Lung microvascular endothelial cell (primary cell): ENCODE results near the gene RAB4B. TPM values are rescaled to one million over a fixed set of nuclear protein-coding genes. Genes with fewer than 3 reads are reported as not detected.

Experiments used
- total RNA-seq: library from RNA; depleted of rRNA; stranded (reverse); fragments of >200 nt; gene quantifications from 2 replicates; pipeline ENCODE4 v1.2.1, GENCODE V29; 2014

RAB4B gene
- total RNA-seq, 1 donor from 2014 or later: 14.1 TPM

Other genes with a start within 250 kb of the RAB4B start
- 25.1 and 28.2 TPM in 2 replicates for gene SHKBP1, start 201.4 kb upstream of the RAB4B start, total RNA-seq
- 13.7 and 54.4 TPM in 2 replicates for gene LTBP4, start 176.9 kb upstream of the RAB4B start, total RNA-seq
- 4.6 and 5.9 TPM in 2 replicates for gene NUMBL, start 87.6 kb upstream of the RAB4B start, total RNA-seq
- 12.5 and 13.7 TPM in 2 replicates for gene COQ8B, start 61.4 kb upstream of the RAB4B start, total RNA-seq
- gene ITPKC, start 61.1 kb upstream of the RAB4B start, total RNA-seq: 14.4 and 25.6 TPM in 2 replicates
- 0.20 and 0.44 TPM in 2 replicates for gene ACTMAP, start 27.8 kb upstream of the RAB4B start, total RNA-seq
- gene SNRPA, start 27.0 kb upstream of the RAB4B start, total RNA-seq: 21.0 and 36.0 TPM in 2 replicates
- gene MIA, start 2.7 kb upstream of the RAB4B start, total RNA-seq: not detected in 2 replicates
- gene EGLN2, start 20.9 kb downstream of the RAB4B start, total RNA-seq: 85.0 and 151 TPM in 2 replicates
- gene CYP2A6, start 72.2 kb downstream of the RAB4B start, total RNA-seq: not detected in 2 replicates
- gene CYP2A7, start 104.0 kb downstream of the RAB4B start, total RNA-seq: not detected in 2 replicates
- not detected in 2 replicates for gene CYP2B6, start 213.0 kb downstream of the RAB4B start, total RNA-seq